K562 (cell line): ENCODE data around the gene C11orf54.

Experiments used
- AFF4 ChIP-seq: sonication (generic); formaldehyde crosslinking; IDR thresholded peaks from 2 replicates; pipeline ENCODE4 v1.8.0; 2023; ENCODE audit warnings: mild to moderate bottlenecking, missing genetic modification reagents
- TAF7 ChIP-seq: fragments of 450-650 bp; IDR thresholded peaks from 2 replicates; pipeline ENCODE4 v1.6.1; 2016; ENCODE audit warnings: missing genetic modification characterization, missing compliant biosample characterization
- TCF7 ChIP-seq: sonication (generic); IDR thresholded peaks from 2 replicates; pipeline ENCODE4 v1.6.1; 2016; ENCODE audit warnings: antibody characterized with exemption, borderline replicate concordance

GRCh38 chr11:93694109-93694508, 47.4 kb upstream of the C11orf54 start:
- TF ChIP-seq TCF7 = no peak
- TF ChIP-seq TAF7 (tag) = no peak
- TF ChIP-seq AFF4 = no peak
